Astrocyte (in vitro differentiated cells and primary cell): ENCODE results near the gene OR4D9. TPM values are rescaled to one million over a fixed set of nuclear protein-coding genes. Genes with fewer than 3 reads are reported as not detected.
"Not testable (repeated sequence)": the region's sequence is repeated elsewhere in the genome, so short reads cannot be mapped to it uniquely, and the experiment has no call there.

Source experiments
- DNase-seq: peaks from one replicate; pipeline ENCODE4 v3.0.0-alpha.2; 2010; ENCODE audit warnings: low read depth
- FAIRE-seq: peaks from 2 replicates; lab custom pipeline; 2011; peaks lifted over from hg19 to GRCh38; lab: Jason Lieb, UNC
- H2AFZ ChIP-seq: 2 replicates; pipeline ENCODE4 v1.6.0; 2012; ENCODE audit warnings: low read depth, low read length, inconsistent platforms
- H3K27ac ChIP-seq: 2 replicates; pipeline ENCODE4 v1.5.1; 2011; ENCODE audit warnings: low read depth, low read length, inconsistent platforms
- H3K27me3 ChIP-seq: 2 replicates; pipeline ENCODE4 v1.6.0; 2011; ENCODE audit warnings: low read length, inconsistent platforms; ENCODE audit not compliant: insufficient read depth
- H3K36me3 ChIP-seq: 2 replicates; pipeline ENCODE4 v1.5.1; 2011; ENCODE audit warnings: low read length, inconsistent platforms; ENCODE audit not compliant: insufficient read depth
- H3K4me1 ChIP-seq: 2 replicates; pipeline ENCODE4 v1.5.1; 2011; ENCODE audit warnings: low read length, inconsistent platforms; ENCODE audit not compliant: insufficient read depth
- H3K4me2 ChIP-seq: 2 replicates; pipeline ENCODE4 v1.6.0; 2012; ENCODE audit warnings: low read length, inconsistent platforms
- H3K4me3 ChIP-seq: 2 replicates; pipeline ENCODE4 v1.5.1; 2011; ENCODE audit warnings: low read depth, mild to moderate bottlenecking, low read length, inconsistent platforms; ENCODE audit not compliant: insufficient read depth
- H3K79me2 ChIP-seq: 2 replicates; pipeline ENCODE4 v1.6.0; 2012; ENCODE audit warnings: mild to moderate bottlenecking, low read length, inconsistent platforms; ENCODE audit not compliant: insufficient read depth
- H3K9ac ChIP-seq: 2 replicates; pipeline ENCODE4 v1.6.0; 2012; ENCODE audit warnings: mild to moderate bottlenecking, low read length, inconsistent platforms
- H3K9me3 ChIP-seq: 2 replicates; pipeline ENCODE4 v1.5.1; 2012; ENCODE audit warnings: low read depth, mild to moderate bottlenecking, low read length, inconsistent platforms; ENCODE audit not compliant: insufficient read depth
- H4K20me1 ChIP-seq: 2 replicates; pipeline ENCODE4 v1.6.0; 2012; ENCODE audit warnings: low read length, inconsistent platforms; ENCODE audit not compliant: insufficient read depth
- H3K27ac Mint-ChIP-seq: one replicate; pipeline ENCODE4 v1.8.0; 2021; ENCODE audit warnings: mild to moderate bottlenecking, mixed read lengths; ENCODE audit not compliant: unreplicated experiment
- H3K27me3 Mint-ChIP-seq: one replicate; pipeline ENCODE4 v1.8.0; 2021; ENCODE audit warnings: low read depth, mixed read lengths; ENCODE audit not compliant: unreplicated experiment
- H3K36me3 Mint-ChIP-seq: one replicate; pipeline ENCODE4 v1.8.0; 2021; ENCODE audit warnings: low read depth, mixed read lengths; ENCODE audit not compliant: unreplicated experiment
- H3K4me1 Mint-ChIP-seq: one replicate; pipeline ENCODE4 v1.8.0; 2021; ENCODE audit warnings: low read depth, mixed read lengths; ENCODE audit not compliant: unreplicated experiment
- H3K4me3 Mint-ChIP-seq: one replicate; pipeline ENCODE4 v1.8.0; 2021; ENCODE audit warnings: mild to moderate bottlenecking, moderate library complexity, mixed read lengths; ENCODE audit not compliant: unreplicated experiment
- H3K9me3 Mint-ChIP-seq: one replicate; pipeline ENCODE4 v1.8.0; 2021; ENCODE audit warnings: mild to moderate bottlenecking, mixed read lengths; ENCODE audit not compliant: unreplicated experiment
- CTCF ChIP-seq: IDR thresholded peaks from 2 replicates; pipeline ENCODE4 v1.5.1; 2011; ENCODE audit warnings: low read depth, mild to moderate bottlenecking, inconsistent platforms, low read length, moderate library complexity; ENCODE audit not compliant: insufficient read depth
- EZH2 ChIP-seq: IDR thresholded peaks from 2 replicates; pipeline ENCODE4 v1.6.1; 2012; ENCODE audit warnings: mild to moderate bottlenecking, low read length, inconsistent platforms; ENCODE audit not compliant: insufficient read depth
- total RNA-seq: library from RNA; stranded (reverse); gene quantifications from 2 replicates; pipeline ENCODE4 v1.2.1, GENCODE V29; 2021

The OR4D9 gene
- total RNA-seq, 1 donor from 2014 or later, result not detected

DNA sequence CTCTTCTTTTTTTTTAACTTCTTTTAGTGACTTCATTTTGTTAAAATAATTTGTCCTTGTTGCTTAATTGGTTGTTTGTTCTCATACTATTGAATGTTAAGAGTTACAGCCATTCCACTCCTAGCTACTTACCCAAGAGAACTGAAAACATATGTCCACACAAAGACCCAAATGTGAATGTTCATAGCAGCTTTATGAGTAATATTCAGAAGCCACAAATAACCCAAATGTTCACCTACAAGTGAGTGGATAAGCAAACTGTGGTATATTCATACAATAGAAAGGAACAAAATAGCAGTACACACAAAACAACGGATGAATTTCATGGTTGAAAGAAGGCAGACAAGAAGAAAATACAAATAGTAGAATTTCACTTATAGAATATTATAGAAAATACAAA lies 9.4 kb upstream of the OR4D9 start:
- Mint-ChIP-seq H3K4me1 (no peaks in the 10 kb centered on the region), H3K36me3 (no peaks in the 10 kb centered on the region), H3K27ac (no peak overlapping the region), H3K27me3 (no peaks in the 10 kb centered on the region), H3K4me3 (no peak overlapping the region), H3K9me3 (no peaks in the 10 kb centered on the region)
- no peak for TF ChIP-seq CTCF
- TF ChIP-seq EZH2, result no peak
- Histone ChIP-seq H3K9ac (no peak overlapping the region), H2AFZ (no peak overlapping the region), H3K79me2 (no peaks in the 10 kb centered on the region), H3K36me3 (no peaks in the 10 kb centered on the region), H3K4me1 (no peaks in the 10 kb centered on the region), H3K4me2 (no peak overlapping the region), H3K27me3 (no peaks in the 10 kb centered on the region), H3K4me3 (no peak overlapping the region), H3K9me3 (no peaks in the 10 kb centered on the region), H4K20me1 (no peaks in the 10 kb centered on the region), H3K27ac (no peak overlapping the region)
- DNase-seq (no peak), FAIRE-seq (no peak)

GRCh38 chr11:59503276-59503675 lies 8.1 kb upstream of the OR4D9 start, which contains the start of gene OR4D11:
OR4D11 (plus strand) TSS chr11:59503576; CDS start chr11:59503576, 0 bp downstream.
- FAIRE-seq, result no peak
- Histone ChIP-seq H3K79me2 (no peaks in the 10 kb centered on the region), H3K27me3 (no peaks in the 10 kb centered on the region), H3K27ac (no peak within 1 kb of the TSS), H3K9me3 (no peaks in the 10 kb centered on the region), H3K36me3 (no peaks in the 10 kb centered on the region), H3K4me3 (no peak within 1 kb of the TSS), H3K4me1 (no peaks in the 10 kb centered on the region), H3K9ac (no peak within 1 kb of the TSS), H3K4me2 (no peak within 1 kb of the TSS), H4K20me1 (no peaks in the 10 kb centered on the region), H2AFZ (no peak within 1 kb of the TSS)
- Mint-ChIP-seq H3K9me3 (no peaks in the 10 kb centered on the region), H3K27ac (no peak within 1 kb of the TSS), H3K27me3 (no peaks in the 10 kb centered on the region), H3K36me3 (no peaks in the 10 kb centered on the region), H3K4me3 (no peak within 1 kb of the TSS), H3K4me1 (no peaks in the 10 kb centered on the region)
- no peak for TF ChIP-seq EZH2
- no peak for TF ChIP-seq CTCF
- DNase-seq, result no peak

- FAIRE-seq (no peak), DNase-seq (no peak)
- TF ChIP-seq CTCF (no peak), EZH2 (no peak)
- Histone ChIP-seq H3K4me3 (no peak overlapping the region), H3K36me3 (no peaks in the 10 kb centered on the region), H3K27ac (no peak overlapping the region), H3K79me2 (no peaks in the 10 kb centered on the region), H2AFZ (no peak overlapping the region), H3K4me2 (no peak overlapping the region), H3K4me1 (no peaks in the 10 kb centered on the region), H4K20me1 (no peaks in the 10 kb centered on the region), H3K9me3 (no peaks in the 10 kb centered on the region), H3K27me3 (peaks cover 2% of the 10 kb centered on the region), H3K9ac (no peak overlapping the region)
- Mint-ChIP-seq H3K4me3 (no peak overlapping the region), H3K27me3 (no peaks in the 10 kb centered on the region), H3K36me3 (no peaks in the 10 kb centered on the region), H3K4me1 (peaks cover 2% of the 10 kb centered on the region), H3K27ac (no peak overlapping the region), H3K9me3 (no peaks in the 10 kb centered on the region)
These were observed 336 bp downstream of the OR4D9 start for GRCh38 chr11:59511675-59512074.

- H3K4me3 Mint-ChIP-seq, H3K27ac Mint-ChIP-seq, H3K36me3 Mint-ChIP-seq, H3K36me3 ChIP-seq, H3K9me3 Mint-ChIP-seq, H3K27me3 ChIP-seq, H3K4me3 ChIP-seq, H3K4me1 Mint-ChIP-seq, DNase-seq, H3K27me3 Mint-ChIP-seq, H3K9ac ChIP-seq, H2AFZ ChIP-seq, FAIRE-seq, H4K20me1 ChIP-seq, H3K79me2 ChIP-seq, H3K4me1 ChIP-seq, H3K4me2 ChIP-seq, H3K9me3 ChIP-seq, H3K27ac ChIP-seq: not testable (repeated sequence)
These were observed 8.8 kb downstream of the OR4D9 start for GRCh38 chr11:59520139-59520538.
